H9 (cell line): ENCODE measurements around the gene ATG14. TPM values are rescaled to one million over a fixed set of nuclear protein-coding genes. Genes with fewer than 3 reads are reported as not detected.

Experiments
- DNase-seq: peaks from one replicate; pipeline ENCODE4 v3.0.0-alpha.2; 2017
- H2AFZ ChIP-seq: one replicate; pipeline ENCODE4 v1.6.1; 2013; ENCODE audit warnings: mild to moderate bottlenecking, low read length, control low read depth, moderate library complexity
- H2AK5ac ChIP-seq: 2 replicates; pipeline ENCODE4 v1.6.1; 2013; ENCODE audit warnings: low read length, control low read depth, mixed read lengths; ENCODE audit not compliant: insufficient read length
- H2BK120ac ChIP-seq: one replicate; pipeline ENCODE4 v1.6.1; 2013; ENCODE audit warnings: low read depth, mild to moderate bottlenecking, low read length, control low read depth, inconsistent platforms; ENCODE audit not compliant: poor library complexity, severe bottlenecking
- H2BK12ac ChIP-seq: 2 replicates; pipeline ENCODE4 v1.6.1; 2013; ENCODE audit warnings: low read length, control low read depth, mixed read lengths, low read depth; ENCODE audit not compliant: insufficient read length
- H2BK15ac ChIP-seq: 2 replicates; pipeline ENCODE4 v1.6.1; 2013; ENCODE audit warnings: low read depth, low read length, control low read depth
- H2BK20ac ChIP-seq: one replicate; pipeline ENCODE4 v1.6.1; 2013; ENCODE audit warnings: low read depth, mild to moderate bottlenecking, low read length, control low read depth, inconsistent platforms; ENCODE audit not compliant: poor library complexity, severe bottlenecking
- H2BK5ac ChIP-seq: 2 replicates; pipeline ENCODE4 v1.6.1; 2013; ENCODE audit warnings: low read length, control low read depth, mixed read lengths; ENCODE audit not compliant: insufficient read length
- H3K14ac ChIP-seq: 2 replicates; pipeline ENCODE4 v1.6.1; 2013; ENCODE audit warnings: low read length, control low read depth; ENCODE audit not compliant: insufficient read depth
- H3K18ac ChIP-seq: 2 replicates; pipeline ENCODE4 v1.6.1; 2013; ENCODE audit warnings: low read depth, mild to moderate bottlenecking, mixed read lengths, low read length, control low read depth; ENCODE audit not compliant: insufficient read length
- H3K23ac ChIP-seq: 2 replicates; pipeline ENCODE4 v1.6.1; 2013; ENCODE audit warnings: low read length, control low read depth, mixed read lengths, low read depth; ENCODE audit not compliant: insufficient read length
- H3K23me2 ChIP-seq: 2 replicates; pipeline ENCODE4 v1.6.1; 2013; ENCODE audit warnings: low read depth, mild to moderate bottlenecking, mixed read lengths, low read length, control low read depth; ENCODE audit not compliant: insufficient read length, poor library complexity, severe bottlenecking
- H3K27ac ChIP-seq: 2 replicates; pipeline ENCODE4 v1.5.1; 2013; ENCODE audit warnings: low read length, control low read depth, mixed read lengths, low read depth; ENCODE audit not compliant: insufficient read length
- H3K27me3 ChIP-seq: 2 replicates; pipeline ENCODE4 v1.6.1; 2013; ENCODE audit warnings: low read length, control low read depth, inconsistent platforms; ENCODE audit not compliant: insufficient read depth
- H3K4ac ChIP-seq: 2 replicates; pipeline ENCODE4 v1.6.1; 2013; ENCODE audit warnings: low read depth, mild to moderate bottlenecking, control low read depth, inconsistent platforms, low read length, moderate library complexity
- H3K4me1 ChIP-seq: 2 replicates; pipeline ENCODE4 v1.6.1; 2013; ENCODE audit warnings: low read length, control low read depth, inconsistent platforms; ENCODE audit not compliant: insufficient read depth
- H3K4me2 ChIP-seq: 2 replicates; pipeline ENCODE4 v1.6.1; 2013; ENCODE audit warnings: low read length, control low read depth, mixed read lengths; ENCODE audit not compliant: insufficient read length, insufficient read depth
- H3K56ac ChIP-seq: 2 replicates; pipeline ENCODE4 v1.6.1; 2013; ENCODE audit warnings: low read depth, mild to moderate bottlenecking, mixed read lengths, low read length, control low read depth; ENCODE audit not compliant: insufficient read length
- H3K79me1 ChIP-seq: 2 replicates; pipeline ENCODE4 v1.6.1; 2013; ENCODE audit warnings: low read depth, mild to moderate bottlenecking, moderate library complexity, low read length, control low read depth, inconsistent platforms; ENCODE audit not compliant: insufficient read depth, poor library complexity, severe bottlenecking
- H3K79me2 ChIP-seq: 2 replicates; pipeline ENCODE4 v1.6.1; 2013; ENCODE audit warnings: low read length, control low read depth, inconsistent platforms; ENCODE audit not compliant: insufficient read depth
- H3K9ac ChIP-seq: 2 replicates; pipeline ENCODE4 v1.6.1; 2013; ENCODE audit warnings: low read length, control low read depth, mixed read lengths; ENCODE audit not compliant: insufficient read length; ENCODE audit errors: extremely low read depth
- H3K9me3 ChIP-seq: one replicate; pipeline ENCODE4 v1.6.1; 2013; ENCODE audit warnings: low read depth, low read length, inconsistent platforms; ENCODE audit not compliant: control insufficient read depth
- H3T11ph ChIP-seq: one replicate; pipeline ENCODE4 v1.6.1; 2013; ENCODE audit warnings: mild to moderate bottlenecking, low read length, control low read depth, inconsistent platforms
- H4K20me1 ChIP-seq: one replicate; pipeline ENCODE4 v1.6.1; 2013; ENCODE audit not compliant: control insufficient read depth, insufficient read length, insufficient read depth
- H4K5ac ChIP-seq: 2 replicates; pipeline ENCODE4 v1.6.1; 2013; ENCODE audit warnings: low read depth, mild to moderate bottlenecking, mixed read lengths, low read length, control low read depth; ENCODE audit not compliant: insufficient read length
- H4K8ac ChIP-seq: replicated peaks from 2 replicates; pipeline ENCODE4 v1.6.1; 2013; ENCODE audit warnings: low read length, control low read depth, mixed read lengths, low read depth; ENCODE audit not compliant: insufficient read length
- H4K91ac ChIP-seq: 2 replicates; pipeline ENCODE4 v1.6.1; 2013; ENCODE audit warnings: low read depth, mild to moderate bottlenecking, moderate library complexity, mixed read lengths, low read length, control low read depth; ENCODE audit not compliant: insufficient read length
- H3K27ac Mint-ChIP-seq, 3 experiments: 2 replicates in 2 of 3; 3 replicates in 1 of 3; pipeline ENCODE4 v1.8.0; 2020 to 2021; ENCODE audit warnings: mixed read lengths in 3 of 3, mild to moderate bottlenecking in 1 of 3, moderate library complexity in 1 of 3
- H3K27me3 Mint-ChIP-seq: 2 replicates; pipeline ENCODE4 v1.8.0; 2021; ENCODE audit warnings: low read depth, mild to moderate bottlenecking, moderate library complexity, mixed read lengths
- H3K36me3 Mint-ChIP-seq, 3 experiments: 2 replicates in 2 of 3; 3 replicates in 1 of 3; pipeline ENCODE4 v1.8.0; 2020 to 2021; ENCODE audit warnings: low read depth in 3 of 3, mixed read lengths in 3 of 3; ENCODE audit not compliant: insufficient read depth in 1 of 3
- H3K4me1 Mint-ChIP-seq, 2 experiments: 2 replicates each; pipeline ENCODE4 v1.8.0; 2020; ENCODE audit warnings: mixed read lengths in 2 of 2
- H3K4me3 Mint-ChIP-seq, 2 experiments: 2 replicates in 1 of 2; 3 replicates in 1 of 2; pipeline ENCODE4 v1.8.0; 2020 to 2021; ENCODE audit warnings: mild to moderate bottlenecking in 2 of 2, mixed read lengths in 2 of 2, moderate library complexity in 1 of 2
- H3K9me3 Mint-ChIP-seq, 2 experiments: 2 replicates in 1 of 2; 3 replicates in 1 of 2; pipeline ENCODE4 v1.8.0; 2020; ENCODE audit warnings: mild to moderate bottlenecking in 2 of 2, mixed read lengths in 2 of 2, moderate library complexity in 1 of 2
- WGBS: extraction: QIAGEN DNeasy Blood & Tissue Kit; methylation state at CpG from one replicate; pipeline ENCODE4 v1.1.7; 2013; ENCODE audit warnings: missing lambda C conversion rate, low lambda C conversion rate, mixed read lengths; ENCODE audit not compliant: insufficient read length; ENCODE audit errors: extremely low coverage; 5-methylcytosine and 5-hydroxymethylcytosine counted together
- total RNA-seq: library from RNA; stranded (reverse); gene quantifications from 2 replicates; pipeline ENCODE4 v1.2.1, GENCODE V29; 2021
- TF ChIP-seq, protein P1 (sequence below): fragments of 200-600 bp; sonication (generic); conservative IDR thresholded peaks from 3 replicates; pipeline ENCODE4 v1.8.0; 2021; ENCODE audit warnings: antibody characterized with exemption, mild to moderate bottlenecking

Gene ATG14
- total RNA-seq, 1 experiment from 2014 or later: 13.6 TPM

DNA sequence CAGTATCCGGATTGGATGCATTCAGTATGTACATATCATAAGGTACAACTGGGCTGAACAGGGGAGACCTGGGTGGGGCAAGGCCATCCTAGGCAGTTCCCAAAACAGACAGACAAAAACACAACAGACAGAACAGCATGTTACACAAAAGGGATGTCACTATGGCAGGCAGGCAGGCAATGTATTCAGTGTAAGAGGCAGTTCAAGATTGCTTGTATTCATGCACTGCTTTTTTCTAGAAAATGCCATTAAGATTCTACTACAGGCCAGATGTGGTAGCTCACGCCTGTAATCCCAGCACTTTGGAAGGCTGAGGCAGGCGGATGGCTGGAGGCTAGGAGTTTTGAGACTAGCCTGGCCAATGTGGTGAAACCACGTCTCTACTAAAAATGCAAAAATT lies 25.3 kb upstream of the ATG14 start:
- Histone ChIP-seq H2BK12ac (no peak overlapping the region), H3K79me2 (no peaks in the 10 kb centered on the region), H3K56ac (no peak overlapping the region), H3K14ac (no peak overlapping the region), H3K4ac (no peak overlapping the region), H3K27me3 (no peaks in the 10 kb centered on the region), H4K8ac (no peak overlapping the region), H2AK5ac (no peak overlapping the region), H2BK120ac (no peak overlapping the region), H3K27ac (no peak overlapping the region), H3K18ac (no peak overlapping the region), H3K23ac (no peak overlapping the region), H3K9ac (no peak overlapping the region), H3K9me3 (no peaks in the 10 kb centered on the region), H2BK20ac (no peak overlapping the region), H2AFZ (no peak overlapping the region), H3K79me1 (no peaks in the 10 kb centered on the region), H4K91ac (no peak overlapping the region), H2BK5ac (no peak overlapping the region), H3T11ph (no peak overlapping the region), H3K4me2 (no peak overlapping the region), H4K20me1 (no peaks in the 10 kb centered on the region), H2BK15ac (no peak overlapping the region), H4K5ac (no peak overlapping the region), H3K23me2 (no peaks in the 10 kb centered on the region), H3K4me1 (peaks cover 2% of the 10 kb centered on the region; the same call in 1 of the 2 replicates)
- no CpG with 5 or more reads among the region's 4 CpGs for WGBS
- no peak for DNase-seq
- Mint-ChIP-seq H3K27ac (no peak overlapping the region), H3K4me3 (no peak overlapping the region), H3K9me3 (no peaks in the 10 kb centered on the region), H3K27me3 (peaks cover 3% of the 10 kb centered on the region; the same call in 1 of the 2 replicates), H3K36me3 (no peaks in the 10 kb centered on the region), H3K4me1 (peaks cover 11% of the 10 kb centered on the region in 2 experiments)
- TF ChIP-seq, protein P1, sequence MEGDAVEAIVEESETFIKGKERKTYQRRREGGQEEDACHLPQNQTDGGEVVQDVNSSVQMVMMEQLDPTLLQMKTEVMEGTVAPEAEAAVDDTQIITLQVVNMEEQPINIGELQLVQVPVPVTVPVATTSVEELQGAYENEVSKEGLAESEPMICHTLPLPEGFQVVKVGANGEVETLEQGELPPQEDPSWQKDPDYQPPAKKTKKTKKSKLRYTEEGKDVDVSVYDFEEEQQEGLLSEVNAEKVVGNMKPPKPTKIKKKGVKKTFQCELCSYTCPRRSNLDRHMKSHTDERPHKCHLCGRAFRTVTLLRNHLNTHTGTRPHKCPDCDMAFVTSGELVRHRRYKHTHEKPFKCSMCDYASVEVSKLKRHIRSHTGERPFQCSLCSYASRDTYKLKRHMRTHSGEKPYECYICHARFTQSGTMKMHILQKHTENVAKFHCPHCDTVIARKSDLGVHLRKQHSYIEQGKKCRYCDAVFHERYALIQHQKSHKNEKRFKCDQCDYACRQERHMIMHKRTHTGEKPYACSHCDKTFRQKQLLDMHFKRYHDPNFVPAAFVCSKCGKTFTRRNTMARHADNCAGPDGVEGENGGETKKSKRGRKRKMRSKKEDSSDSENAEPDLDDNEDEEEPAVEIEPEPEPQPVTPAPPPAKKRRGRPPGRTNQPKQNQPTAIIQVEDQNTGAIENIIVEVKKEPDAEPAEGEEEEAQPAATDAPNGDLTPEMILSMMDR: no peak
